Sigmoid colon (tissue), 7 donors: ENCODE results near the gene CASP9. TPM values are rescaled to one million over a fixed set of nuclear protein-coding genes. Genes with fewer than 3 reads are reported as not detected.
"Not testable (repeated sequence)": the region's sequence is repeated elsewhere in the genome, so short reads cannot be mapped to it uniquely, and the experiment has no call there.

Experiments used
- DNase-seq: peaks from one replicate; pipeline ENCODE4 v3.0.0-alpha.2; 2019
- H3K27ac ChIP-seq, 4 donors: fragments of 200-600 bp; sonication (generic); one replicate each; pipeline ENCODE4 v1.5.1; 2016 to 2019; ENCODE audit warnings: mild to moderate bottlenecking in 1 of 4
- H3K27me3 ChIP-seq, 3 donors: fragments of 200-600 bp; sonication (generic); one replicate each; pipeline ENCODE4 v1.5.1; 2019; ENCODE audit warnings: mild to moderate bottlenecking in 1 of 3
- H3K36me3 ChIP-seq, 4 donors: fragments of 200-600 bp; sonication (generic); one replicate each; pipeline ENCODE4 v1.5.1; 2016 to 2019
- H3K4me1 ChIP-seq, 4 donors: fragments of 200-600 bp; sonication (generic); one replicate each; pipeline ENCODE4 v1.5.1; 2017 to 2019
- H3K4me3 ChIP-seq, 4 donors: fragments of 200-600 bp; sonication (generic); one replicate each; pipeline ENCODE4 v1.5.1; 2017 to 2019; ENCODE audit warnings: mild to moderate bottlenecking in 2 of 4, moderate library complexity in 1 of 4
- H3K9me3 ChIP-seq, 4 donors: fragments of 200-600 bp in 3 of 4; sonication (generic) in 3 of 4; one replicate each; pipeline versions ENCODE4 v1.5.1 to v1.6.1; 2013 to 2019
- EP300 ChIP-seq, 4 donors: sonication (generic); formaldehyde crosslinking; IDR thresholded peaks; one replicate each; pipeline ENCODE4 v1.6.1; 2017; ENCODE audit warnings: antibody characterized with exemption in 4 of 4
- POLR2A ChIP-seq, 2 donors: fragments of 450-650 bp; IDR thresholded peaks; one replicate each; pipeline ENCODE4 v1.6.1; 2016; ENCODE audit warnings: antibody characterized with exemption in 2 of 2, mild to moderate bottlenecking in 2 of 2, moderate library complexity in 2 of 2
- POLR2AphosphoS5 ChIP-seq, 4 donors: sonication (generic); formaldehyde crosslinking; IDR thresholded peaks; one replicate each; pipeline ENCODE4 v1.6.1; 2017; ENCODE audit warnings: antibody characterized with exemption in 4 of 4
- WGBS, 2 donors: extraction: QIAGEN DNeasy Blood & Tissue Kit; methylation state at CpG; one replicate each; pipeline ENCODE4 v1.1.7; 2013; 5-methylcytosine and 5-hydroxymethylcytosine counted together
- intact Hi-C: fragments of 100-400 bp; cut with DNase I; formaldehyde crosslinking; loops from one replicate; pipeline ENCODE4 v1.15.1; 2023
- polyA plus RNA-seq, 3 donors: library from polyadenylated mRNA; stranded (reverse); fragments of 200-250 nt; gene quantifications; one replicate each; pipeline ENCODE4 v1.2.3, GENCODE V29; 2013
- total RNA-seq, 4 donors: library from RNA; depleted of rRNA; stranded (reverse); fragments of >200 nt; gene quantifications; one replicate each; pipeline ENCODE4 v1.1.0, GENCODE V29; 2016
- TF ChIP-seq, protein P1 (sequence below), 4 experiments: fragments of 450-650 bp in 3 of 4; fragments of 200-600 bp in 1 of 4; IDR thresholded peaks; one replicate each; pipeline ENCODE4 v1.5.1; 2016 to 2019; ENCODE audit warnings: antibody characterized with exemption in 4 of 4, mild to moderate bottlenecking in 3 of 4, moderate library complexity in 2 of 4
- donor health status: healthy with polysubstance abuse.
- donor health status: Bipolar disorder and iron deficiency.
- donor health status: healthy.

Gene CASP9
- total and polyA plus RNA-seq, 7 donors: 6.2 to 18.2 (median 11.4) TPM

GRCh38 chr1:15488371-15488770 is 35.6 kb downstream of the CASP9 start:
- 94 to 95% methylated on average over 3 of the region's 3 CpGs for WGBS, 2 donors
- H3K9me3 ChIP-seq: no peaks in the 10 kb centered on the region
- no peak for DNase-seq
- peaks cover 0 to 26% (median 7%) of the 10 kb centered on the region in 4 donors for H3K36me3 ChIP-seq
- H3K27me3 ChIP-seq: no peaks in the 10 kb centered on the region
- intact Hi-C loops: no loop called here
- TF ChIP-seq POLR2AphosphoS5 (IDR thresholded peaks at IDR 0.05): no peak
- TF ChIP-seq POLR2A (IDR thresholded peaks at IDR 0.05): no peak
- TF ChIP-seq EP300 (IDR thresholded peaks at IDR 0.05): no peak
- TF ChIP-seq, protein P1, sequence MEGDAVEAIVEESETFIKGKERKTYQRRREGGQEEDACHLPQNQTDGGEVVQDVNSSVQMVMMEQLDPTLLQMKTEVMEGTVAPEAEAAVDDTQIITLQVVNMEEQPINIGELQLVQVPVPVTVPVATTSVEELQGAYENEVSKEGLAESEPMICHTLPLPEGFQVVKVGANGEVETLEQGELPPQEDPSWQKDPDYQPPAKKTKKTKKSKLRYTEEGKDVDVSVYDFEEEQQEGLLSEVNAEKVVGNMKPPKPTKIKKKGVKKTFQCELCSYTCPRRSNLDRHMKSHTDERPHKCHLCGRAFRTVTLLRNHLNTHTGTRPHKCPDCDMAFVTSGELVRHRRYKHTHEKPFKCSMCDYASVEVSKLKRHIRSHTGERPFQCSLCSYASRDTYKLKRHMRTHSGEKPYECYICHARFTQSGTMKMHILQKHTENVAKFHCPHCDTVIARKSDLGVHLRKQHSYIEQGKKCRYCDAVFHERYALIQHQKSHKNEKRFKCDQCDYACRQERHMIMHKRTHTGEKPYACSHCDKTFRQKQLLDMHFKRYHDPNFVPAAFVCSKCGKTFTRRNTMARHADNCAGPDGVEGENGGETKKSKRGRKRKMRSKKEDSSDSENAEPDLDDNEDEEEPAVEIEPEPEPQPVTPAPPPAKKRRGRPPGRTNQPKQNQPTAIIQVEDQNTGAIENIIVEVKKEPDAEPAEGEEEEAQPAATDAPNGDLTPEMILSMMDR (IDR thresholded peaks at IDR 0.05): no peak
- no peak overlapping the region for H3K27ac ChIP-seq
- no peaks in the 10 kb centered on the region for H3K4me1 ChIP-seq
- no peak overlapping the region for H3K4me3 ChIP-seq

GRCh38 chr1:15486844-15487610 is 37.0 kb downstream of the CASP9 start:
- H3K4me1 ChIP-seq, DNase-seq, intact Hi-C loops, H3K27me3 ChIP-seq, H3K27ac ChIP-seq, H3K4me3 ChIP-seq, H3K9me3 ChIP-seq: not testable (repeated sequence)
- WGBS, 2 donors: 97 to 98% methylated on average over 17 of the region's 17 CpGs
- peaks cover 0 to 15% (median 0%) of the 10 kb centered on the region in 4 donors for H3K36me3 ChIP-seq

- Histone ChIP-seq H3K27ac (no peak overlapping the region), H3K27me3 (no peaks in the 10 kb centered on the region), H3K4me3 (no peak overlapping the region), H3K4me1 (no peaks in the 10 kb centered on the region), H3K36me3 (peaks cover 0 to 10% (median 0%) of the 10 kb centered on the region in 4 donors), H3K9me3 (no peaks in the 10 kb centered on the region)
- intact Hi-C loops: no loop called here
- WGBS, 2 donors: 93 to 95% methylated on average over 6 of the region's 6 CpGs
- no peak for TF ChIP-seq POLR2A (IDR thresholded peaks at IDR 0.05)
- TF ChIP-seq, protein P1 (IDR thresholded peaks at IDR 0.05): no peak
- TF ChIP-seq POLR2AphosphoS5 (IDR thresholded peaks at IDR 0.05): no peak
- no peak for TF ChIP-seq EP300 (IDR thresholded peaks at IDR 0.05)
- DNase-seq: no peak
Measured at GRCh38 chr1:15485636-15486035, 38.4 kb downstream of the CASP9 start.

GRCh38 chr1:15484443-15484842 is 39.6 kb downstream of the CASP9 start:
- H3K27ac ChIP-seq, H3K9me3 ChIP-seq, intact Hi-C loops, DNase-seq, H3K27me3 ChIP-seq, H3K4me1 ChIP-seq, H3K4me3 ChIP-seq, H3K36me3 ChIP-seq: not testable (repeated sequence)
- WGBS, 2 donors: 95% methylated on average over 6 of the region's 6 CpGs

GRCh38 chr1:15483971-15484370 is 40.0 kb downstream of the CASP9 start:
- Histone ChIP-seq H3K4me1 (no peaks in the 10 kb centered on the region), H3K9me3 (no peaks in the 10 kb centered on the region), H3K27me3 (no peaks in the 10 kb centered on the region), H3K4me3 (no peak overlapping the region), H3K27ac (no peak overlapping the region), H3K36me3 (peaks cover 0 to 7% (median 0%) of the 10 kb centered on the region in 4 donors)
- no peak for DNase-seq
- WGBS, 2 donors: 89 to 90% methylated on average over 2 of the region's 2 CpGs
- TF ChIP-seq POLR2AphosphoS5 (IDR thresholded peaks at IDR 0.05): no peak
- no peak for TF ChIP-seq EP300 (IDR thresholded peaks at IDR 0.05)
- TF ChIP-seq, protein P1 (IDR thresholded peaks at IDR 0.05): no peak
- no peak for TF ChIP-seq POLR2A (IDR thresholded peaks at IDR 0.05)
- intact Hi-C loops: no loop called here

DNA sequence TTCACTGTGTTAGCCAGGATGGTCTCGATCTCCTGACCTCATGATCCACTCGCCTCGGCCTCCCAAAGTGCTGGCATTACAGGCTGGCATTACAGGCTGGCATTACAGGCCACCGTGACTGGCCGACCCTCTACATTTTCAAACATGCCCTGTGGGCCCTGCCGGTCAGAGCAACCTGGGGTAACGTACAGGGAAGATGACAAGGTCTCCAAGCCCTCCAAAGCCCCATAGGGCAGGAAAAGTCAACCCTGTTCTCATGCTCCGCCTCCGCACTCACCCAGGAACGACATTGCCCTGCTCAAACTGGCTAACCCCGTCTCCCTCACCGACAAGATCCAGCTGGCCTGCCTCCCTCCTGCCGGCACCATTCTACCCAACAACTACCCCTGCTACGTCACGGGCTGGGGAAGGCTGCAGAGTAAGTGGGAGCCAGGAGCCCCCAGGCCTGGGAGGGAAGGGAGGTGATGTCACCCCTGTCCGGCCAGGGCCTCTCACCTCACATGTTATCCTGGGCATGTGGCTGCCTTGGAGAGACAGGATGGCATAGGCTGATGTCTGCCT is 41.0 kb downstream of the CASP9 start:
- H3K36me3 ChIP-seq, H3K4me3 ChIP-seq, H3K9me3 ChIP-seq, H3K27ac ChIP-seq, H3K4me1 ChIP-seq, DNase-seq, H3K27me3 ChIP-seq, intact Hi-C loops: not testable (repeated sequence)
- WGBS, 2 donors: 81 to 85% methylated on average over 15 of the region's 16 CpGs

DNA sequence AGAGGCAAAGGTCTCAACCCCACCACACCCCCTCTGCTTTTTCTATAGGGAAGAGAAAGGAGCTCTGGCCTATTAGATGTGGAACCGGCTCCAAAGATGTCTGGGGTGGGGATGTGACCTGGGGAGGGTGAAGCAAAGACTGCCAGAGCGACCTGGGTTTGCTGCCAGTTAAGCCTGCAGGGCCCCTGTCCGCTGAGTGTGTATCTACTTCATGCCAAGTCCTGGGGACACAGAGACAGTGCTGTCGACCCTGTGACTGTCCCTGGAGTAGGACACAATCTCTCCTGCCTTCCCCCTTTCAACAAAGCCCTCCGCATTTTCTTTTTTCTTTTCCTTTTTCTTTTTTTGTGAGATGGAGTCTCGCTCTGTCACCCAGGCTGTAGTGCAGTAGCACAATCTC is 41.6 kb downstream of the CASP9 start:
- H3K27me3 ChIP-seq, H3K36me3 ChIP-seq, DNase-seq, H3K9me3 ChIP-seq, H3K27ac ChIP-seq, intact Hi-C loops, H3K4me1 ChIP-seq, H3K4me3 ChIP-seq: not testable (repeated sequence)
- 76 to 90% methylated on average over 6 of the region's 6 CpGs for WGBS, 2 donors
